K562 (cell line): ENCODE measurements around the gene TTC38. TPM values are rescaled to one million over a fixed set of nuclear protein-coding genes. Genes with fewer than 3 reads are reported as not detected.
A peak's percentile ranks its signal among the peaks of the same experiment; 100 is the strongest.

ENCODE experiments used
- ARID4B ChIP-seq: sonication (generic); formaldehyde crosslinking; IDR thresholded peaks from 2 replicates; pipeline ENCODE4 v1.8.0; 2022; ENCODE audit warnings: mild to moderate bottlenecking, missing genetic modification reagents
- BRD4 ChIP-seq: fragments of 200-600 bp; sonication (generic); IDR thresholded peaks from 2 replicates; pipeline ENCODE4 v1.6.1; 2017; ENCODE audit warnings: inconsistent platforms
- FUS ChIP-seq: fragments of 200-400 bp; formaldehyde crosslinking; optimal IDR thresholded peaks from 2 replicates; pipeline ENCODE3; 2017; ENCODE audit warnings: low read depth, low read length
- LARP7 ChIP-seq: fragments of 450-650 bp; IDR thresholded peaks from 2 replicates; pipeline ENCODE4 v1.6.1; 2016
- MAX ChIP-seq: sonication (generic); formaldehyde crosslinking; IDR thresholded peaks from 2 replicates; pipeline ENCODE4 v1.9.0; 2022; ENCODE audit warnings: mild to moderate bottlenecking, missing genetic modification reagents
- MITF ChIP-seq: IDR thresholded peaks from 2 replicates; pipeline ENCODE4 v1.6.1; 2014; ENCODE audit warnings: antibody characterized with exemption
- NCOA4 ChIP-seq: fragments of 450-650 bp; IDR thresholded peaks from 2 replicates; pipeline ENCODE4 v1.6.1; 2018; ENCODE audit warnings: mild to moderate bottlenecking; ENCODE audit not compliant: partially characterized antibody
- PHF20 ChIP-seq: fragments of 450-650 bp; IDR thresholded peaks from 2 replicates; pipeline ENCODE4 v1.6.1; 2018; ENCODE audit not compliant: partially characterized antibody
- PPARD ChIP-seq: fragments of 250-450 bp; sonication (Bioruptor Pico); IDR thresholded peaks from 2 replicates; pipeline ENCODE4 v1.8.0; 2022; ENCODE audit warnings: inconsistent platforms, mild to moderate bottlenecking, moderate library complexity
- PTRF ChIP-seq: fragments of 450-650 bp; IDR thresholded peaks from 2 replicates; pipeline ENCODE4 v1.6.1; 2016; ENCODE audit warnings: mild to moderate bottlenecking, missing genetic modification characterization, missing compliant biosample characterization
- SREBF2 ChIP-seq: sonication (generic); formaldehyde crosslinking; IDR thresholded peaks from 2 replicates; pipeline ENCODE4 v1.4.0; 2020; ENCODE audit warnings: mild to moderate bottlenecking, missing genetic modification reagents
- TAF1 ChIP-seq: IDR thresholded peaks from 2 replicates; pipeline ENCODE4 v1.6.1; 2011; ENCODE audit warnings: mild to moderate bottlenecking, low read length, moderate library complexity; ENCODE audit not compliant: insufficient read depth, control insufficient read depth, severe bottlenecking; ENCODE audit errors: extremely low read depth
- TAL1 ChIP-seq: fragments of 450-650 bp; IDR thresholded peaks from 2 replicates; pipeline ENCODE4 v1.6.1; 2016; ENCODE audit warnings: mild to moderate bottlenecking
- TCF7L2 ChIP-seq: fragments of 150-350 bp; IDR thresholded peaks from 2 replicates; pipeline ENCODE4 v1.6.1; 2016; ENCODE audit warnings: low read depth, mild to moderate bottlenecking, low read length, moderate library complexity
- TRIM28 ChIP-seq: fragments of 450-650 bp; IDR thresholded peaks from 2 replicates; pipeline ENCODE4 v1.6.1; 2017
- TSC22D4 ChIP-seq: fragments of 450-650 bp; IDR thresholded peaks from 2 replicates; pipeline ENCODE4 v1.6.1; 2016; ENCODE audit warnings: missing genetic modification characterization, missing biosample characterization, control low read depth
- ZBTB17 ChIP-seq: fragments of 450-650 bp; formaldehyde crosslinking; IDR thresholded peaks from 2 replicates; pipeline ENCODE4 v1.4.0; 2020; ENCODE audit warnings: mild to moderate bottlenecking
- ZC3H11A ChIP-seq: IDR thresholded peaks from 2 replicates; pipeline ENCODE4 v1.6.1; 2012; ENCODE audit warnings: low read depth, low read length, improper control_type of control experiment
- ZNF277 ChIP-seq: fragments of 250-450 bp; sonication (Bioruptor Pico); IDR thresholded peaks from 2 replicates; pipeline ENCODE4 v1.8.0; 2022; ENCODE audit warnings: inconsistent platforms, mild to moderate bottlenecking, moderate library complexity, borderline replicate concordance
- ZNF384 ChIP-seq: IDR thresholded peaks from 2 replicates; pipeline ENCODE4 v1.6.1; 2012; ENCODE audit warnings: low read depth, low read length, improper control_type of control experiment
- ZNF41 ChIP-seq: fragments of 250-450 bp; sonication (Bioruptor Pico); conservative IDR thresholded peaks from 2 replicates; pipeline ENCODE4 v1.4.0; 2020; ENCODE audit warnings: mild to moderate bottlenecking
- ZNF561 ChIP-seq: fragments of 450-650 bp; formaldehyde crosslinking; conservative IDR thresholded peaks from 2 replicates; pipeline ENCODE4 v1.4.0; 2020; ENCODE audit warnings: mild to moderate bottlenecking, moderate library complexity
- ZNF830 ChIP-seq: fragments of 250-450 bp; sonication (Bioruptor Pico); IDR thresholded peaks from 2 replicates; pipeline ENCODE4 v1.5.0; 2021; ENCODE audit warnings: mild to moderate bottlenecking
- polyA plus RNA-seq, 8 experiments: library from polyadenylated mRNA; depleted of rRNA in 4 of 8; stranded (reverse) in 5 of 8; unstranded in 3 of 8; fragments of >200 nt; fragmentation: Nextera tagmentation in 2 of 8; fragmentation: Illumina TruSeq in 1 of 8; extraction: Ambion mirVana in 2 of 8; extraction: Trizol in 1 of 8; gene quantifications; 2 replicates each; pipeline versions ENCODE4 v1.2.1 to v1.2.3, GENCODE V29; 2011 to 2014; ENCODE audit warnings: inconsistent platforms in 1 of 8, missing spikeins in 1 of 8
- total RNA-seq, 7 experiments: library from RNA; depleted of rRNA in 6 of 7; stranded (reverse); fragments of >200 nt in 6 of 7; fragmentation: Illumina TruSeq in 2 of 7; extraction: Trizol in 2 of 7; gene quantifications; 2 replicates each; pipeline versions ENCODE4 v1.2.1 to v1.2.3, GENCODE V29; 2011 to 2021; ENCODE audit warnings: low replicate concordance in 1 of 7

The TTC38 gene
- total and polyA plus RNA-seq, 9 of the 15 experiments (the other 6 are each of a cell fraction or from before 2014, with no cell fraction given), result 0.84 to 28.4 (median 18.1) TPM

DNA sequence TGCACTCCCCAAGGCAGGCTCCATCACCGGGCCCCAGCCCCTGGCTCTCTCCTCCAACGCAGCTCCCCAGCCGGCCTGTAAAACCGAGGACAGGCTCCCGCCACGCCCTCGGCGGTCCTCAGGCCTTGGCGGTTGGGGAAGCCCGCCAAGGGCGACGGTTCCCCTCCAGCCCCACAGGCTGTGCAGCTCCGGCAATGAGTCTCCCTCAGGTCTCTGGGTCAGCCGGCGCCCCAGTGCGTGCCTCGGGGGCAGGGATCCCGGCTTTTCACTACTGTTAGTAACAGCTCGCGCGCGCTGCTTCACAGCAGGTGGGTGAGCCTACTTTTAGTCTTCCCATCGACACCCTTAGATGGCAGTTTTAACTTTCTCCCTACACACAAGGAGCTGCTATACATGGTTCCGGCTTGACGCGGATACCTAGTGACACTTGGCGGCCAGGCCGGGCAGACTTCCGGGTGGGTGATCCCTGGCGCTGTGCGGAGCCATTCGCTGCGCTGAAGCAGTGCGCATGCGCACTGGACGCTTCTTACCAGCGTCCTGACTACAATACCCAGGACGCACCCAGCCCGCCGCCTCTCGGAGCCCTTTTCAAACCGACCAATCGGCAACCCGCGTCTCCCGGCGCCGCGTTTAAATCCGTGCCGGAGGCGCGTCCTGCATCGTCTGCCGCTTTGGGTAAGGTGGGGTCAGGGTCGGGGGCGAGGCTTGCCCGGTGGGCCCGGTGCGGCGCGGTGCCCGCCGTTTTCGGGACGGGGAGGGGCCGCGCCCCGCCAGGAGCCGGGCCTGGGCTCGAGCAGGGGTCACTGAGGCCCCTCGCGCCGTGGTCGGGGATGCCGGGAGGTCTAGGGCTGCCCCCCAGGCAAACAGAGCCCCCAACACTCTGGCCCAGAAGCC is 28.7 kb downstream of the TTC38 start, which contains the start of gene GTSE1 (continued):
- no peak for TF ChIP-seq ZNF561 (CRISPR knock-in tag)
- TF ChIP-seq ARID4B (CRISPR knock-in tag), result peak; percentile 79
- TF ChIP-seq PPARD, result no peak
- no peak for TF ChIP-seq PTRF (tag)
- peak; percentile 76 for TF ChIP-seq TAF1
- no peak for TF ChIP-seq ZNF384
- no peak for TF ChIP-seq TRIM28
- TF ChIP-seq PHF20, result peak; percentile 85
- no peak for TF ChIP-seq ZNF277 (CRISPR knock-in tag)
- TF ChIP-seq LARP7, result no peak
- TF ChIP-seq ZNF41 (CRISPR knock-in tag), result no peak
- no peak for TF ChIP-seq BRD4
- no peak for TF ChIP-seq MITF
- no peak for TF ChIP-seq ZNF830 (CRISPR knock-in tag)
- TF ChIP-seq NCOA4, result no peak
- no peak for TF ChIP-seq FUS
- no peak for TF ChIP-seq TAL1
- no peak for TF ChIP-seq ZBTB17 (CRISPR knock-in tag)
- no peak for TF ChIP-seq ZC3H11A
- TF ChIP-seq TCF7L2, result no peak
- no peak for TF ChIP-seq TSC22D4 (tag)
- TF ChIP-seq SREBF2 (CRISPR knock-in tag), result no peak
- TF ChIP-seq MAX (CRISPR knock-in tag), result peak; percentile 14; the same call in 1 of the 2 replicates
